ENCODE results near the gene ZNF107.
"Not testable (repeated sequence)": the region's sequence is repeated elsewhere in the genome, so short reads cannot be mapped to it uniquely, and the experiment has no call there.

ZNF107 gene

GRCh38 chr7:64733550-64734240 is 67.8 kb downstream of the ZNF107 start:
- no peak for FAIRE-seq

GRCh38 chr7:64736575-64736974 is 70.6 kb downstream of the ZNF107 start:
- FAIRE-seq: no peak

More at GRCh38 chr7:64733550-64734240, 67.8 kb downstream of the ZNF107 start:
- DNase-seq (ENCODE audit: low spot score): no peak

GRCh38 chr7:64738403-64738802 is 72.5 kb downstream of the ZNF107 start:
- not testable (repeated sequence) for DNase-seq (ENCODE audit: low spot score); FAIRE-seq

More at GRCh38 chr7:64736575-64736974, 70.6 kb downstream of the ZNF107 start:
- DNase-seq (ENCODE audit: low spot score): no peak

- FAIRE-seq; DNase-seq (ENCODE audit: low spot score): not testable (repeated sequence)
Measured at GRCh38 chr7:64738953-64739352, 73.0 kb downstream of the ZNF107 start.

GRCh38 chr7:64744680-64745079 is 78.7 kb downstream of the ZNF107 start:
- no peak for DNase-seq (ENCODE audit: low spot score)
- FAIRE-seq: no peak

- no peak for FAIRE-seq
Measured at GRCh38 chr7:64747802-64748201, 81.9 kb downstream of the ZNF107 start.

GRCh38 chr7:64753032-64753431 is 87.1 kb downstream of the ZNF107 start:
- DNase-seq (ENCODE audit: low spot score) (no peak), FAIRE-seq (no peak)

More at GRCh38 chr7:64747802-64748201, 81.9 kb downstream of the ZNF107 start:
- no peak for DNase-seq (ENCODE audit: low spot score)

- FAIRE-seq (no peak), DNase-seq (ENCODE audit: low spot score) (no peak)
Measured at GRCh38 chr7:64755865-64756264, 89.9 kb downstream of the ZNF107 start.

GRCh38 chr7:64758151-64758550 is 92.2 kb downstream of the ZNF107 start:
- FAIRE-seq (no peak), DNase-seq (ENCODE audit: low spot score) (no peak)

All from RCC 7860 (cell line).